GM12891 (cell line): ENCODE results near the gene RELT.
"Not testable (repeated sequence)": the region's sequence is repeated elsewhere in the genome, so short reads cannot be mapped to it uniquely, and the experiment has no call there.

ENCODE experiments used
- DNase-seq: peaks from one replicate; pipeline ENCODE4 v3.0.0; 2011; ENCODE audit warnings: low spot score; ENCODE audit not compliant: insufficient read length
- FAIRE-seq: peaks from 2 replicates; lab custom pipeline; 2011; peaks lifted over from hg19 to GRCh38; lab: Jason Lieb, UNC
- PAX5 ChIP-seq: IDR thresholded peaks from 2 replicates; pipeline ENCODE4 v1.6.1; 2011; ENCODE audit warnings: low read length, moderate library complexity, mild to moderate bottlenecking; ENCODE audit not compliant: insufficient read depth, severe bottlenecking
- POLR2A ChIP-seq: IDR thresholded peaks from 2 replicates; pipeline ENCODE4 v1.6.1; 2011; ENCODE audit warnings: low read depth, low read length, control low read depth
- POLR2AphosphoS5 ChIP-seq: IDR thresholded peaks from 2 replicates; pipeline ENCODE4 v1.6.1; 2011; ENCODE audit warnings: low read depth, low read length, control low read depth
- POU2F2 ChIP-seq: IDR thresholded peaks from 2 replicates; pipeline ENCODE4 v1.6.1; 2011; ENCODE audit warnings: low read depth, mild to moderate bottlenecking, control low read depth, low read length, moderate library complexity
- SPI1 ChIP-seq: IDR thresholded peaks from 2 replicates; pipeline ENCODE4 v1.6.1; 2011; ENCODE audit warnings: low read depth, low read length, control low read depth
- TAF1 ChIP-seq: IDR thresholded peaks from 2 replicates; pipeline ENCODE4 v1.6.1; 2011; ENCODE audit warnings: low read depth, low read length, control low read depth

Gene RELT

GRCh38 chr11:73423506-73423905 lies 47.3 kb downstream of the RELT start:
- no peak for TF ChIP-seq TAF1
- no peak for TF ChIP-seq POLR2A
- TF ChIP-seq POLR2AphosphoS5, result no peak
- TF ChIP-seq POU2F2, result no peak
- TF ChIP-seq SPI1, result no peak
- TF ChIP-seq PAX5, result no peak
- DNase-seq (no peak), FAIRE-seq (no peak)

- TF ChIP-seq POLR2A (no peak), POU2F2 (no peak), PAX5 (no peak), POLR2AphosphoS5 (no peak), TAF1 (no peak), SPI1 (no peak)
- DNase-seq (no peak), FAIRE-seq (no peak)
Measured at GRCh38 chr11:73425108-73425507, 48.9 kb downstream of the RELT start.

- TF ChIP-seq POLR2A (no peak), POU2F2 (no peak), POLR2AphosphoS5 (no peak), PAX5 (no peak), SPI1 (no peak), TAF1 (no peak)
- no peak for FAIRE-seq
- no peak for DNase-seq
Measured at GRCh38 chr11:73426219-73426850, 50.1 kb downstream of the RELT start.

- FAIRE-seq (no peak), DNase-seq (no peak)
- TF ChIP-seq TAF1 (no peak), POU2F2 (no peak), POLR2A (no peak), SPI1 (no peak), PAX5 (no peak), POLR2AphosphoS5 (no peak)
Measured at GRCh38 chr11:73428227-73428626, 52.0 kb downstream of the RELT start.

- FAIRE-seq, result no peak
- DNase-seq, result no peak
Measured at GRCh38 chr11:73428699-73429098, 52.5 kb downstream of the RELT start.

GRCh38 chr11:73429121-73429750 lies 53.0 kb downstream of the RELT start:
- TF ChIP-seq POLR2A, result no peak
- TF ChIP-seq POLR2AphosphoS5, result no peak
- TF ChIP-seq POU2F2, result no peak
- TF ChIP-seq PAX5, result no peak
- no peak for TF ChIP-seq TAF1
- TF ChIP-seq SPI1, result no peak
- no peak for FAIRE-seq
- no peak for DNase-seq

More at GRCh38 chr11:73428699-73429098, 52.5 kb downstream of the RELT start:
- TF ChIP-seq POLR2A (no peak), POU2F2 (no peak), POLR2AphosphoS5 (no peak), SPI1 (no peak), TAF1 (no peak), PAX5 (no peak)

- FAIRE-seq, result no peak
- TF ChIP-seq PAX5, result no peak
- no peak for DNase-seq
Measured at GRCh38 chr11:73430326-73430725, 54.1 kb downstream of the RELT start.

GRCh38 chr11:73431396-73431795 lies 55.2 kb downstream of the RELT start:
- FAIRE-seq (no peak), DNase-seq (no peak)
- TF ChIP-seq SPI1 (no peak), POLR2AphosphoS5 (no peak), POLR2A (no peak), POU2F2 (no peak), PAX5 (no peak), TAF1 (no peak)

GRCh38 chr11:73436859-73437258 lies 60.7 kb downstream of the RELT start:
- DNase-seq, FAIRE-seq: not testable (repeated sequence)

GRCh38 chr11:73439002-73439843 lies 63.0 kb downstream of the RELT start:
- no peak for TF ChIP-seq SPI1
- TF ChIP-seq PAX5, result no peak
- TF ChIP-seq POLR2AphosphoS5, result no peak
- TF ChIP-seq POU2F2, result no peak
- no peak for DNase-seq
- no peak for FAIRE-seq
